ENCODE measurements around the gene FKBP8. TPM values are rescaled to one million over a fixed set of nuclear protein-coding genes. Genes with fewer than 3 reads are reported as not detected.
"Not testable (repeated sequence)": the region's sequence is repeated elsewhere in the genome, so short reads cannot be mapped to it uniquely, and the experiment has no call there.

The FKBP8 gene
- polyA plus RNA-seq, 1 donor: 113 TPM

DNA sequence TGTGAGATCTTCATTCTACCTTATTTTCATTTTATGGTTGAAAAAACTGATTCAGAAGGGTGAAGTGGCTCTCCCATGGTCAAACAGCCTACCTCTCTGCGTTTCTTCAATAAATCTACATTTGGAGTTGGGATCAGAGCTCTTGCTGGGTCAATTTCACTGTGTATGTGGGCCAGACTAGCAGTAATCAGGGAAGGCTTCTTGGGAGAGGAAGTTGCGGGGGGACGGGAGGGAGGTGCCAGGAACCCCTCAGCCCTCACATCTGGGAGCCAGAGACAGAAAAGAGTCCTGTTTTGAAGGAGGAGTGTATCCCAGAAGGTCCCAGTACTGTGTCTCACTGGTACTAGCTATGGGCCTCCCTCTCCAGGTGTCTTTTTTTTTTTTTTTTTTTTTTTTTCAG, 15.2 kb upstream of the FKBP8 start:
- DNase-seq (ENCODE audit: low read depth): no peak

DNA sequence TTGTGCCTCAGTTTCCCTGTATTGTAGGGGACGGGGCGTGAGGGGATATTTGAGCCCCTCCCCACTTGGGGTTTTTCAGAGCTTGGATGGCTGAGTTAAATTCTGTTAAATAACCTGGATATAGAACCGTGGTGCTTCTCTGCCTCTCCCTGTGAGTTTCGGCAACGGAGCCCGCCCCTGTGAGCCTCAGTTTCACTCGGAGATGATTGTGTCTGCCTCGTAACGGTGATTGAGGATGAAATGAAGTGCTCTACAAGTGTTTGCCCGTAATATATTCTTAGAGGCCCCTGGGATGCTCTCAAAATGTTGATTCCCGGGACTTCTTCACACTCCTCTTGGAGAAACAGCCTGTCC, 14.8 kb upstream of the FKBP8 start:
- no peak for DNase-seq (ENCODE audit: low read depth)

DNA sequence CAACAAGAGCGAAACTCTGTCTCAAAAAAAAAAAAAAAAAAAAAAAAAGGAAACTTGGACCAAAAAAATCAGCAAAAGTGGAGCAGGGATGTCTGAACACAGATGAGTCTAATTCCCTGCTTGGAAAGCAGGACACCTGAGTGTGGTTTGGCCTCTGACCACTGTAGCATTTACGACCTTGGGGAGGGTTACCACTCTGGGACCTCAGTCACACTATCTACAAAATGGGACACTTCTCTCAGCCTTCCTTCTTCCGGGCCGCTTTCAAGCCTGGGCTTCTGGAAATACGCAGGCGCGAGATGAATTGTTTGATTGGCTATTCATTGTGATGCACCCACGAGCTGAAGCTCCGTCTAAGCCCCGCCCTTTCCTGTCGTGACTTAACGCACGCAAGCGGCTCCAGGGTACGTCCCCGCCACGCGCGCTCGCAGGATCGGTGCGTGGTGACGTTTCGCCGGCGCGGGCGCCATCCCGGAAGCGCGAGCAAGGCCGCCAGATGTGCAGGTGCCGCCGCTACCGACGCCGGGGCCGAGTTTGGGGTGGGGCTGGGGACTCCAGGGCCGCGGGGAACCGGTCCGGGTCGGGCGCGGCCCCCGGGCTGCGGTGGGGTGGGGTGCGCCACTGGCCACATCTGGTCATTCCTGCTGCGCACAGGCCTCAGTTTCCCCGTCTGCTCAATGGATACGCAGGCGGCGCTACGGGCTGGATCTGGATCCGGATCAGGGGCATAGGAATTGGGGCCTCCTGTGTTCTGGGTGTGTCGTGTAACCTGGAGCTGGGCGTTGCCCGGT, 14.2 kb upstream of the FKBP8 start, which contains the start of gene KXD1:
KXD1 (plus strand) TSS at position 460 of the 791 bp plus-strand sequence. CDS start 4,187 bp downstream, outside the sequence.
- peak; percentile 98 for DNase-seq (ENCODE audit: low read depth)

DNA sequence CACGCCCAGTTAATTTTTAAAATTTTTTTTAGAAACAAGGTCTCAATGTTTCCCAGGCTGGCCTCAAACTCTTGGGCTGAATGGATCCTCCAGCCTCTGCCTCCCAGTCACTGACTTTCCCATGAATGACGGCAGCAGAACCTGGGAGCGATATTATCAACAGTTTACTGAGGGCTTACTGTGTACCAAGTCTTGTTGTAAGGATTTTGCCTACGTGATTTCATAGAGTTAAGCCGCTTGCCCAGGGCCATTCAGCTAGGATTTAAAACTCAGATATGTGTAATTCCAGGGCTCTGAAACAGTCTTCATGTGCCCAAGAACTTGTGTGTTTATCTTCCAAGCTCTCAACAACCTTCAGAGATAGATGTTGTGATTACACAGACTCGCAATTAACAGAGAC, 8.3 kb upstream of the FKBP8 start:
- no peak for DNase-seq (ENCODE audit: low read depth)

DNA sequence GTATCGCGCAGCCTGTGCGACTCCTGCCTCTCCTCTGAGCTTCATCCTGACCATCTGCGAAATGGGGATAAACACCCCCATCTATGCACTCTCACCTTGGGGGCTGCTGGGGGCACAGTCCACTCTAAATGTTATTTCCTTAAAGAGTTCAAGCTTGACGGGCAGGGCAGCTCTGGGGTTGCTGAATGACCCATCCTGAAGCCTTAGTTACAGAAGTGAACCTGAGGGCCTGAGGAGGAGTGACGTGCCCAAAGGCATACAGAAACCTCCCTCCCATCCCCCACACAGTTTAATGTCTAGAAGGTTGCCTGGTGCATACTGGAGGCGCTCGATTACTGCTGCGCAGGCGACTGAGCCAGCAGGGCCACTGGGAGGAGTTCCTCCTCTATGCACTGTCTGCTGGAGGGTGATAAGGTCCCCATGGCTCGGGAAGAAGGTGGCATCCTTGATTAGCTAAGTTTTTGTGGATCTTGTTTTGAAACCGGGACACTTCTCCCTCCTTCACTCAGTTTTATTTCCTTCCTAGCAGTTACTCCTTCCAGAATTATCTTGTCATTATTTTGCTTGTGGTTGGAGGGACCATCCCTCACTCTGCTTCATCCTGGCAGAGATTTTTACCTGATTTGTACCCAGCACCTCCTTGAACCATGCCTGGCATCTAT, 572 bp upstream of the FKBP8 start:
- no peak for DNase-seq (ENCODE audit: low read depth)

DNA sequence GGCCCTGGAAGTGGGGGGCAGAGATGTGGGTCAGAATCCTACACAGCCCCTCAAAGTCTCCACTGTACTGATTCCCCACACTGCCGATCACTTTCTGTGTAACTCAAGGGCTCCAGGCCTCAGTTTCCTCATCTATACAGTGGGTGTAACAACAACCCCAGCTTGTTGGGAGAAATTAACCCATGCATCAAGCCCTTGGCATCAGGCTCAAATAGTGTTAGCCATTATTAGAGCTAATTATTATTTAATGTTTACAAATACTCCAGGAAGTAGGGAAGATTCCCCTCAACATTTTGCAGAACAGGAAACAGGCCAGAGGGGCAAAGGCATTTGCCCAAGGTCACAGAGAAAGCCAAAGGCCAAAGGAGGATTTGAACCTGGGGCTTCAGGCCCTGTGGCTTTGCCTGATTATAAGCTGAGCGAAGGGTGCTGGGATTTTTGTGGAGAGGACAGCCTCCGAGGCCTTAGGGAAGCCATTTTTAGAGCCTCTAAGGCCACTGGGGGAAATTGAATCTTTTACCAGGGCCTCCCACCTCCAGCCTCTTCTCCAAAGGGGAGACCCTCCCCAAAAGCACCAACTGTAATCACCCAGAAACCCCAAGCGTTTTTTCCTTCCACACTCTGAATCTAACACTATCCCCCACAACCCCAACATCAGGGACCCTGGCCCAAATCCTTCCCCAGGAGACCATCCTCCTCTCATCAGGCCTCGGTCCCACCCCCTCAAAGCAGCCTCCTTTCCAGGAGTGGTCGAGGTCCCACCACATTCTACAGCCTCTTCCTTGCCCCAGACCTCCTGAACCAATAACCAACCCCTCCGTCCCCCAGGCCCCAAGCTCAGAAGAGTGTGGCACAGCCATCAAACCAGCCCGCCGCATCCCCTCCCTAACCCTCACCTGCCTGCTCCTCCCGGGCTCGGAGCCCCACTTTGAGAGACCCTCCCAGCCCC, 1.1 kb downstream of the FKBP8 start:
- no peak for DNase-seq (ENCODE audit: low read depth)

DNA sequence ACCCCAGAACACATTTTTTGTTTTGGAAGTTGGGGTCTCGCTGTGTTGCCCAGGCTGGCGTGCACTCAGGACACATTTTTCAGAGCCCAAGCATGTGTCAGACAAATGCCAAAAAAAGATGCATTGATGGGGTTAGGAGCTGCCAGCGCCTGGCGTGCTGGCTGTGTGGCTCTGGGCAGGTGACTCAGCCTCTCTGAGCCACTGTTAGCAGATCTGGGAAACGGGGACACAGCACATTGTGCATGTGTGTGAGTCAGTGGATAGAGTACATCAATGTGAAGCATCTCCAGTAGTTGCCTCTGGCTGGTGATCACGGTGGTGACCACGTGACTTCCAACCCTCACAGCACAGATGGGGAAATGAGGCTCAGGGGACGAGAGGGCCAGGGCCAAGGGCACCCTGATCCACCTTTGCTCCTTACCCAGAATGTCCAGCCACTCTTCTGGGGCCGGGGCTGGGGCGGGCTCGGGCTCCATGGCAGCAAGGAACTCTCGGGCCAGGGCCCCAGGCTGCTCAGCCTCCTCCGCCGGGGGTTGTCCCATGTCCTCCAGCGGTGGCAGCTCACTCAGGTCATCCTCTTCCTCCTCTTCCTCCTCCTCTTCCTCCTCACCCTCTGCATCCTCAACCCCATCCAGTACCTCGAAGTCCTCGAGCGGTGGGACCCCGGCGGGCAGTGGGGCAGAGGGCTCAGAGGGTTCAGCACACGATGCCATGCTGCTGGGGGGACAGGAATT, 1.9 kb downstream of the FKBP8 start:
- DNase-seq (ENCODE audit: low read depth): no peak

DNA sequence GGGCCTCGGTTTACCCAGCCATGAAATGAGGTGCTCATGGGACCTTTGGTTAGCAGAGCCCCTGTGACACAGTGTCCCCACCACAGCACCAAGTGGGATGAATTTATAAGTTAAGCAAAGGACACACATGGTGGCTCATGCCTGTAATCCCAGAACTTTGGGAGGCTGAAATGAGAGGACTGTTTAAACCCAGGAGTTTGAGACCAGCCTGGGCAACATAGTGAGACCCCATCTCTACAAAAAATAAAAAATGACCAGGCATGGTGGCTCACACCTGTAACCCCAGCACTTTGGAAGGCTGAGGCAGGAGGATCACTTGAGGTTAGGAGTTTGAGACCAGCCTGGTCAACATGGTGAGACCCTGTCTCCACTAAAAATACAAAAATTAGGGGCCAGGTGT, 3.2 kb downstream of the FKBP8 start:
- not testable (repeated sequence) for DNase-seq (ENCODE audit: low read depth)

DNA sequence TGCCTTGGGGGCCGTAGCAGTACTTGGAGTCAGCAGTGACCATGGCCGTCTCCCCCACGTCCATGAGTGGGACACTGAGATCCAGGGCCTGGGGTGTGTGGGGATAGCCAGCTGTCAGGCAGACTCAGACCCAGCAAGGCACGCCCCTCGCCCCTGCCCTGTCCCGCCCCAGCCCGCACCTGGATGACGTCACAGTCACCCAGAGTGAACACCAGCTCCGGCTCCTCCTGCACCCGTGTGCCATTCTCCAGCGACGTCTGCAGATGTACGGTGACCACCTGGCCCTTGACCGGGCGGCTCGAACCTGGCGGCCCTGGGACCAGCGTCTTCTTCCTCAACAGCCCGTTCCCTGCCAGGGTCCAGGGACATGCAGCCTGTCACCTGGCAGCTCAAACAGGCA, 4.0 kb downstream of the FKBP8 start:
- DNase-seq (ENCODE audit: low read depth): no peak

DNA sequence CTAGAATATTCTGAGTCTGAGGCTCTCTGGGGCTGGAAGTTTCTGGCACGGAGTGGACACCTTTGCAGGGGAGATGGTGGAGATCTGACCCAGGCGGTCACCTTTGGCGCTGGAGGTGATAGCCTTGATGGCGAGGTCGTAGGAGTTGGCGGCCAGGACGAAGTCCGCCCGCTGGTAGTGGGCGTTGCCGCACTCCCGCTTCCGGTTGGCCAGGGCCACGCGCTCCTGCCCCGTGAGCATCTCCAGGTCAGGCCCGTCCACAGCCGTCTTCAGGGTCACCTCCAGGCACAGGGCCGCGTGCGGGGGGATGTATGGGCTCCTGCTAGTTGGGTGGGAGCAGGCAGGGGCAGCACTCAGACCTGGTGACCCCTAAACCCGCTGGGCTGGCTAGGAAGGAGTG, 5.3 kb downstream of the FKBP8 start:
- DNase-seq (ENCODE audit: low read depth): no peak

DNA sequence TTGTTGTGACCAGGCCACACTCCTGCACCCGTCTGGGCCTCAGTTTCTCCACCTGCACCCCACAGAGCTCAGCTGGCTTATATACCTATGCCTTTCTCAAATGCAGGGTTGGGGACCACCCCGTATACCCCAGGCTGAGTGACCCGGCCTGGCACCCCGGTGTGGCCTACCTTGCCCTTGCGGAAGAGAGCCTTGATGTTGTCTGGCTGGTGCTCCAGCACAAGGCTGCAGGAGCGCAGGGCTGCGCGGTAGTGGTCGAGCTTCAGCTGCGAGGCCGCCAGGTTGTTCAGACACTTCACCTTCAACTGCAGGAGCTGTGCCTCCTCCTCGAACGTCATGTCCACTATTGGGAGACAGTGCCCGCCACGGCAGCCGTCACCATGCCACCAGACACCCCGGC, 5.9 kb downstream of the FKBP8 start:
- no peak for DNase-seq (ENCODE audit: low read depth)

DNA sequence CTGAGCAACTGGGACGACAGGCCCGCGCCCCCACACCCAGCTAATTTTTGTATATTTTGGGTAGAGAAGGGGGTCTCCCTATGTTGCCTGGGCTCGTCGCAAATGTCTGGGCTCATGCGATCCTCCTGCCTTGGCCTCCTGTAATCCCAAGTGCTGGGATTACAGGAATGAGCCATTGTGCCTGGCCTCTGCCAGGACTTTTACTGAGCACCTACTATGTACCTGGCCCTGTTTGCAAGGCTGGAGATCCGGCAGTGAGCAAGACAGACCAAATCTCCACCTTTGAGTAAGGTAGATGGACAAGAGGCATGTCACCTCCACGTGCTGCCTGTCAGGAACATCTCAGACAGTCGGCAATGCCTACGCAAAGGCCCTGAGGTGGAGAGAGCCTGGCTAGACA, 6.9 kb downstream of the FKBP8 start:
- no peak for DNase-seq (ENCODE audit: low read depth)

DNA sequence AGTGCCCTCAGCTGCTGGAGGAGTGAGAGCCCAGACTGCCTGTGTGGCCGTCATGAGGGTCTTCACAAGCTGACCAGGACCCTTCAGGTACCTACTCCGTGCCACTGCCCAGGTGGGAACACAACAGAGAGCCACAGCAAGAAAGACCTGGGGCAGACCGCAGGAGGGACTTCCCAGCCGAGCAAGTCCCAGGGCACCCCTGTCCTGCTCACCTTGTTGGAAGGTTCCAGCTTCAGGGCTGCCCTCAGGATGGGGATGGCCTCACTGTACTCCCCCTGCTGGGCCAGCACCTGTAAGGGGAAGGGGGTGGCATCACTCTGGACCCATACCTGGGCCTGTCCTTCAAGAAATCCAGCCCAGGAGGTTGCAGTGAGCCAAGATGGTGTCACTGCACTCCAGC, 10.3 kb downstream of the FKBP8 start:
- no peak for DNase-seq (ENCODE audit: low read depth)

DNA sequence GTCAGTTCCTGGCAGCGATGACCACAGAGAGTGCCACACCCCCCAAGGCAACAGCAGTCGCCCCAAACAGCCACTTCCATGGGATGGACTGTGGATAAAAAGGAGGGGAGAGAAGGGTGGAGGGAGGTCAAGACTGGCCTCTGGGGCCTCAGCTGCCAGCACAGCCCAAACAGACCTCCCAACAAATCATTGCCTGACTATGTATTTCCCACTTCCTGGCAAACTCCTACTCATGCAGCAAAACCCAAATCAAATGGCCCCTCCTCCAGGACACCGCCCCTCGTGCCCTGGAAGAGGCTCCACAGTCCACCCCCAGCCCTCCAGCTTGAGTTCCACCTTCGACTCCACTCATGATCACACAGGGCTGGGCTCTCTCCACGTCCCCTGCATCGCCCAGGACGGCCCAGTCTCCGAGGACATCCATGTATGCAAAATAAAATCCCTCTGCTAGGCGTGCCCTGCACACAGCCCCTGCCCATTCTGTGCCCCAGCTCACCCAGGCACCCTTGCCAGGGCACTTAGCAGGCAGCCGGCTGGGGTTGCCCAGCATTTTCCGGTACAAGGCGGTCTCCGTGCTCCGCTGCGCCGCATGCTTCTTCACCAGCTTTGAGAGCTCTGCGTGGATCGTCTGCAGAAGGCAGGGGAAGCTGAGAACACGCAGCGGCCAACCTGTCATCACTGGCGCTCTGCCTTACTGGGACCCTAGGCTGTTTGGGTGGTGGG, 11.0 kb downstream of the FKBP8 start:
- no peak for DNase-seq (ENCODE audit: low read depth)

DNA sequence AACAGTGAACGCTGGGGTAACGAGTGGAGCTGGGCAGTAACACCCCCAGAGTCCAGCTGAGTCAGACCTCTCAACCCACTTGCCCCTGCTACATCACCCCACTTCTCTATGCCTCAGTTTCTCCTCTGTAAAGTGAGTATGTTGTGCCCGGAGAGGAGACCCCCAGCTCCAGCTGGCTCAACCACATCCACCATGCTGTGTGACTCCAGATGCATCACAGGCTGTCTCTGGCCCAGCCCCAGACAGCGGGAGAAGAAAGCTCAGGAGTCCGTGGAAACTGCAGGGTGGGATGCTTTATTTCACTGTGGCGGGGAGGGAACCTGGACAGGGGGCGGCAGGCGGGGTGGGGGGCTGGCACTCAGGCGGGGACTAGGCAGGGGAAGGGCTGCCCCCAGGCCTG, 11.9 kb downstream of the FKBP8 start:
- DNase-seq (ENCODE audit: low read depth): no peak

DNA sequence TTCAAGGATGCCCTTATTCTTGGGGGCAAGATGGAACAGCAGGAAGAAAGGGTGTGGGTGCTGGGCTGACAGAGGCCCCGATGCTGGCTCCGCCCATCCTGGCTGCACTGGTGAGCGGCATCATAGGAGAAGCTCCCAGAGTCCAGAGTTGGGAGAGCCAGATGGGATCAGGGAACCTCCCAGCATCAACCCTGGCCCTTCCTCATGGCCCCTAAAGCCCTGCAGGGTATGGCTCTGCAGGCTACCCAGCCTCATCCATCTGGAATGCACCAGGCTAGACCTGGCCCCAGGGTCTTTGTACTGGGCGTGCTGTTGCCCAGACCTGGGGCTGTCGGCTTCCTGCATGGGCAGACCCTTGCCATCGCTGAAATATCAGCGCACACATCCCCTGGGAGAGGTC, 13.6 kb downstream of the FKBP8 start:
- DNase-seq (ENCODE audit: low read depth): no peak

DNA sequence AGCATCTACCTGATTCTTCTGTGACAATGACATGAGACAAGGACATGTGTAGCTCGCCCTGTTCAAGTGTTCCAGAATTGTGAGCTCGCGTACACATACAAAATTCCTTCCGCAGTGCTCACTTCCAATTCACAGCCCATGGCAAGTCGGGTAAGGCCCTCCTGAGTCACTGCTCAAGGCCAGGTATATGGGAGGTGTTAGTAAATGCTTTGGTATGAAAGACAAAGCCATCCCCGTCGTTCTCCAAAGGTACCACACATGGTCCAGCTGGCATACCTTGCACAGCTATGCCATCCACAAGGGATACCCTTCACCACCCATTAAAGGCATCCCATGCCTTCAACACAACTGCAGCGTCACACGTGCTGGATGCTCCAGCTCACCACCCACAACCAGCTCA, 17.1 kb downstream of the FKBP8 start:
- DNase-seq (ENCODE audit: low read depth): no peak

DNA sequence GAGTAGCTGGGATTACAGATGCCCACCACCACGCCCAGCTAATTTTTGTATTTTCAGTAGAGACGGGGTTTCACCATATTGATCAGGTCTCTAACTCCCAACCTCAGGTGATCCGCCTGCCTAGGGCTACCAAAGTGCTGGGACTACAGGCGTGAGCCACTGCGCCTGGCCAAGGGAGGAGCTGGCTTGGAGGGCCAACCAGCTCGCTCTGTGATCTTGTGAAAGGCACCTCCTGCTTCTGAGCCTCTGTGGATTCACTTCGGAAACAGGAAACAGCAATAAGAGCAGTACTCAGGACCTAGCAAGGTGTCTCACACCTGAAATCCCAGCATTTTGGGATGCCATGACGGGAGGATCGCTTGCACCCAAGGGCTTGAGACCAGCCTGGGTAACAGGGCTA, 19.5 kb downstream of the FKBP8 start:
- DNase-seq (ENCODE audit: low read depth): no peak

DNA sequence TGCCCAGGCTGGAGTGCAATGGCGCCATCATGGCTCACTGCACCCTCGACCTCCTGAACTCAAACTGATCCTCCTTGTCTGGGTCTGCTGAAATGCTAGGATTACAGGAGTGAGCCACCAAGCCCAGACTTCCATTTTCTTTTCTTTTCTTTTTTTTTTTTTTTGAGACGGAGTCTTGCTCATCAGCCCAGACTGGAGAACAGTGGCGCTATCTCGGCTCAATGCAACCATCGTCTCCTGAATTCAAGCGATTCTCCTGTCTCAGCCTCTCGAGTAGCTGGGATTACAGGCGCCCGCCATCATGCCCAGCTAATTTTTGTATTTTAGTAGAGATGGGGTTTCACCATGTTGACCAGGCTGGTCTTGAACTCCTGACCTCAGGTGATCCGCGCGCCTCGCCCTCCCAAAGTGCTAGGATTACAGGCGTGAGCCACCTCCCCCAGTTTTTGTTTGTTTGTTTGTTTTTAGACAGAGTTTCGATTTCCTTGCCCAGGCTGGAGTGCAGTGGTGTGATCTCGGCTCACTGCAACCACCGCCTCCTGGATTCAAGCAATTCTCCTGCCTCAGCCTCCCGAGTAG, 20.4 kb downstream of the FKBP8 start:
- not testable (repeated sequence) for DNase-seq (ENCODE audit: low read depth)

DNA sequence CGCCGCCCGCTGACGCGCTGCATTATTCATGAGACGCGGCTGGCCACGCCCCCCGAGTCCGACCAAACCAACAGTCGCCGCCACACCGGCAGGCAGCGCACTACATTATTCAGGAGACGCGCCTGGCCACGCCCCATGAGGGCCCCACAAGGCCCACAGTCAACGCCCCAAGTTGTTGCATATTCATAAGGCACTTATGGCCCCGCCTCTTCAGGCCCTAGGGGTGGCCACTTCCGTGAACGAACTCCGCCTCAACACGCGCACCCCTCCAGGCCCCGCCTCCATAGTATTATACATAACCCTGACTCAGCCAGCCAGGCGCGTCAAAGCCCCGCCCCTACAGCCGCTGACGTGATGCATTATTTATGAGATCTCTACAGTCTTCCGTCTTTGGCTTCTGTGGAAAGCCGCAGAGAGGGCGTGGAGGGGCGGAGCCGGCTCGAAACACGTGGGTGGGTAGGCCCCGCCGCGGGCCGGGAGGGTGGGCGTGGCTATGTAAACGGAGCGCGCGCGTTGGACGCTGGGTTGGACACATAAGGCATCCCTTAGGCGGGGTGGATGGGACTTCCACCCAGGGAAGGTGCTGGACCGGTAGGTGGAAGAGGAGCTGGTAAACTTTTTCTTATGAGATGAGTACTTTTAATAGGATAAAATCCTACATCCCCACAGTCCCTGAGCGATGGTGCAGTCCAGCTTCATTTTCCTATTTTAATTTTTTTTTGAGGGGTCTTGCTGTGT, 21.1 kb downstream of the FKBP8 start:
- DNase-seq (ENCODE audit: low read depth): peak; percentile 95
